HG03097 (cell line): Measurements from ENCODE around the gene CHRNA5.
"Not testable (repeated sequence)": the region's sequence is repeated elsewhere in the genome, so short reads cannot be mapped to it uniquely, and the experiment has no call there.

Source experiments
- ATAC-seq: cut with Tn5 transposase; IDR thresholded peaks from one replicate; pipeline ENCODE4 v1.9.1; 2021; ENCODE audit not compliant: unreplicated experiment, low FRiP score

Gene CHRNA5

GRCh38 chr15:78565097-78565950, at the start of gene CHRNA5:
Gene CHRNA5 (plus strand): TSS chr15:78565520. CDS start chr15:78565720, 200 bp downstream.
- ATAC-seq = no peak

GRCh38 chr15:78520035-78520434, 45.3 kb upstream of the CHRNA5 start:
- ATAC-seq = not testable (repeated sequence)

DNA sequence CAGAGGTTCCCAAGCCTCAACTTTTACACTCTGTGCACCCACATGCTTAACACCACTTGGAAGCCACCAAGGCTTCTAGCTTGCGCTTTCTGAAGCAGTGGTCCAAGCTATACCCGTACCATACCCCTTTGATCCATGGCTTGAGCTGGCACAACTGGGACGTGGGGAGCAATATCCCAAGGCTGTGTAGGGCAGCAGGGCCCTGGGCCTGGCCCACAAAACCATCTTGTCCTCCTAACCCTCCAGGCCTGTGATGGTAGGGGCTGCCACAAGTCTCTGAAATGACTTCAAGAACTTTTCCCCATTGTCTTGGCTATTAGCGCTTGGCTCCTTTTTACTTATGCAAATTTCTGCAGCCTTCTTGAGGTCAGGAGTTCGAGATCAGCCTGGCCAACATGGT, 41.1 kb upstream of the CHRNA5 start:
- no peak for ATAC-seq

GRCh38 chr15:78527325-78527724, 38.0 kb upstream of the CHRNA5 start:
- ATAC-seq = no peak

DNA sequence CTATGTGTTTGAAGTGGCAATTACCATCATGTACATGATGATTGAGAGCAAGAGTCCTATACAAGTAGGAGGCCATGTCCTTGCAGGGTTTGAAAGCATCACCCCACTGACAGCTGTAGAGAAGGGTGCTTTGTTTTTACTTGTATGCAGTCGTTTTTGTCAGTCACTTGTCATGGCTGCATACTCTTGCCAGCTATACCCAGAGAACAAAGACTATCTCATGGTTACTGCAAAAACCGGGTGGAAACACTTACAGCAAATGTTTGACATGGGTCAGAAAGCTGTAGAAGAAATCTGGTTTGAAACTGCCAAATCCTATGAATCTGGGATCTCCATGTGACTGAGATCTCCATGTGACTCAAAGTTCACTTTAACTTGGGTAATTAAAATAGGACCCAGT, 32.0 kb upstream of the CHRNA5 start:
- no peak for ATAC-seq

GRCh38 chr15:78536134-78536533, 29.2 kb upstream of the CHRNA5 start:
- ATAC-seq = no peak

DNA sequence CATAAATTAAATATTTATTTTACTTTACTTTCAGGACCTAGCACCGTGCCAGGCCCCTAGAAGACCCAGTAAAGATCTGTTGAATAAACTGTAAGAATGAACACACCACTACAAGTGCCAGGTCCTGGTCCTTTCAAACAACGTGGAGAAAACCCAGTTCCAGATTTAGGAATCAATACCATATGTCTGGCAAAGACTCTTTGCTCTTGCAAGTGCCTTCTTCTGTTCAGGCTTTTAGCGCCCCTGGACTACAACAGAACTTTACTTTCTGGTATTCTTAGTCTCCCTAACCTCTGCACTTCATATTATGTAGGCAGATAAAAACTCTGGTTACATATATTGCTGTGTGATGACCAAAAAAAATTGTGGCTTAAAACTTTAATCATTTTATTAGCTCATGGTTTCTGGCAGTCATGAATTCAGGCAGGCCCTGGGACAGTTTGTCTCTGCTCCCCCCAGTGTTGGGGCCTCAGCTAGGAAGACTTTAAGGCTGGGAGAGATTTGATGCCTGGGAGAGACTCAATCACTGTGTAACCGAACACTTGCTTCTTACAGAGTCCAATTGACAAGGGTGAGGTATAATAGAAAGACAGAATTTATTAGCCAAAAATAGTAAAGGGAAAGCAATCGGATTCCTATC, 27.9 kb upstream of the CHRNA5 start:
- no peak for ATAC-seq

DNA sequence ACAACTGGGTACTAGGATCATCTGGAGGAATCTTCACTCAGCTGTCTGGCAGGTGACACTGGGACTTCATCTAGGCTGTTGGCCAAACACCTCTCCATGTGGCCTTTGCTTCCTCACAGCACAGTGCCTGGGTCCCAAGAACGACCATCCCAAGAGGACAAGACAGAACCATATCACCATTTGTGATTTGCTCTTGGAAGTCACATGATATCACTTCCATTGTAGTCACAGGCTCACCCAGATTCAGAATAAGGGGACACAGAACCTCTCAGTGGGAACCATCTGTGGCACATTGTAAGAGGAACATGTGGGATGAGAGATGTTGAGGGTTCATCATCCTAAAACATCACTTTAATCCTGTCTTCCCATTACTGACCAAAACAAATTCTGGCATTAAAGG, 27.0 kb upstream of the CHRNA5 start:
- no peak for ATAC-seq

- ATAC-seq = peak; percentile 2
Observed at GRCh38 chr15:78539464-78540140, 25.7 kb upstream of the CHRNA5 start.

- peak; percentile 73 for ATAC-seq
Observed at GRCh38 chr15:78540141-78540870, 25.0 kb upstream of the CHRNA5 start, which contains the start of gene PSMA4. Gene PSMA4 (plus strand): TSS chr15:78540444. CDS start chr15:78541928, 1,484 bp downstream.

GRCh38 chr15:78540871-78541743, 24.2 kb upstream of the CHRNA5 start:
- ATAC-seq = no peak

DNA sequence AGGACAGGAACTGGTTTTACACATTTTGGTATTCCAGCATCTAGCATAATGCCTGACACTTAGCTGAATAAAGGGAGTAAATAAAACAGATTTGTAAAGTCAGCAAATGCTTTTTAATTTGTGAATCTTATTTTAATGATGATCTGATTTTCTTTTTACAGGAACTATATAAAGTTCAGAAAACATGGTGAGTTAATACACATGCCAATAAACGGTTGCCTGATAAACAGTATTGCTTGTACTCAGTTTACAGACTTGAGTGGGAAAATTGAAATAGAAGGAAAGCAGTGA, 23.6 kb upstream of the CHRNA5 start:
- ATAC-seq = no peak

- no peak for ATAC-seq
Observed at GRCh38 chr15:78542647-78543046, 22.7 kb upstream of the CHRNA5 start.

DNA sequence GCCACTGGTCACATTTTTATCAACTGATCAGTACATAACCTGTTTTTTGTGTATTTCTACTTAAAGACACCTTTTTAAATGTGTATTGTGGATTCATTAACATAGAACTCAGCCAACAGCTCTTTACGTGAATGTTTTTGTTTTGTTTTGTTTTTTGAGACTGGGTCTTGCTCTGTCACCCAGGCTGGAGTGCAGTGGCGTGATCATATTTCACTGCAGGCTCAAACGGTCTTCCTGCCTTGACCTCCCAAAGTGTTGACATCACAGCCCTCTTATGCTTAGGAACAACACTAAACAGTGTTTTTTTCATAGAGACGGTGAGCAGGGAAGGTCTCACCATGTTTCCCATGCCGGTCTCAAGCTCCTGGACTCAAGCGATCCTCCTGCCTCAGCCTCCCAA, 15.1 kb upstream of the CHRNA5 start:
- ATAC-seq = no peak

- ATAC-seq = no peak
Observed at GRCh38 chr15:78550815-78551214, 14.5 kb upstream of the CHRNA5 start.

DNA sequence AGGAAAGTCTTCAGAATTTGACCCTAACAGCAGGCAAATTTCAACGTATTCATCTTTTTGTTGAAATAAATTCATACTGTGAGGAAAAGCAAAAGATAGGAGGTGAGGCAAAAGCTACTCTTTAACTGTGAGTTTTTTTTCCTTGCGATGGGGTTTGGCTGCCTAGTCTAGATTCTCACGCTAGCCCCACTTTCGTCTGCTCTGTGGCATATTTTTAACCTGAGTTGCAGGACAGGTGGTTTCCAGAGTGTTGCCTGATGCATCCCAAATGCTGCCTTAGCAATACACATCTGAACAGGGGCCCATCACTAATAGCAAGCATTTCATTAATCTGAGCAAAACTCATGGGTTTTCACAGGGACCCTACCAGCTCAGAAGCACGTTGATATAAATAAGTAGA, 13.4 kb upstream of the CHRNA5 start:
- ATAC-seq = no peak

DNA sequence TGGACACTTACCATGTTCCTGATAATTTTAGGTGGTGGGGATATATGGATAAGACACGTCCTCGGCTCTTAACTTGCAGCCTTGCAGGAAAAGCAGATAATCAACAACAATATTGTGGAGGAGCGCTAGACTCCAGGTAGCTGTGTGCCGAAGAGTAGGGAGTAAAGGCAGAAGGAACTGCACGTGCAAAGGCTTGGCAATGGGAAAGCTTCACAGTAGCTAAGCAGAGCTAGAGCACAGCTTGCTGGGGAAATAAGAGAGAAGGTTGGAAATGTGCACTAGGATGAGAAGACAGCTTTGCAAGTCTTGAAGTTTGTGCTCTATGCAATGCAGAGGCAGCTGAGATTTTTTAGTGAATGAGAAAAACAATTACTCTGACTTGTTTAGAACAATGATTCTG, 12.7 kb upstream of the CHRNA5 start:
- ATAC-seq = no peak

DNA sequence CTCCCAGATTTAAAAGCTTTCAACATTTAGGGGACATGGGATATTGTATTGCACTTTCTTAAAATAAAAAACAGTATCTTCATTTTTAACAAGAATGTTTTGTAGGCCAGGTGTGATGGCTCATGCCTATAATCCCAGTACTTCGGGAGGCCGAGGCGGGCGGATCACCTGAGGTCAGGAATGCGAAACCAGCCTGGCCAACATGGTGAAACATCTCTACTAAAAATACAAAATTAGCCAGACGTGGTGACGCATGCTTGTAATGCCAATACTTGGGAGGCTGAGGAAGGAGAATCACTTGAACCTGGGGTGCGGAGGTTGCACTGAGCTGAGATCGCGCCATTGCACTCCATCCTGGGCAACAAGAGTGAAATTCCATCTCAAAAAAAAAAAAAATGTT, 5.1 kb upstream of the CHRNA5 start:
- not testable (repeated sequence) for ATAC-seq

DNA sequence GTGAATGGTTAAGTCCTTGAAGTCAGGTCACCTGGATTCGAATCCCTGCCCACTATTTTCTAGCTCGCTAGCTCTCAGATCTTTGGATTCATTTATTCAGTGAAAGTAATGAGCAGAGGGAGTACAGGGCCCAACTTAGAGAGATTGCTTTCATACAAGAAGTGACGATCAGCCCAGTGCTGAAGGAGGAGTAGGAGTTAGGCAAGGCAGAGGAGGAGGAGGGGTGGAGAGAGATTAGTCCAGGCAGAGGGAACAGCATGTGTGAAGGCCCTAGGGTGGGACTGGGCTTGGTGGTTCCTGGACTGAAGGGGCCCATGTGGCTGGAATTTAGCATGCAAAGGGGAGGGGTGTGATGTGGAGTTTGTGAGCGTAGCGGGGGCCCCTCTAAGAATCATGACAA, 3.8 kb upstream of the CHRNA5 start:
- ATAC-seq = no peak

DNA sequence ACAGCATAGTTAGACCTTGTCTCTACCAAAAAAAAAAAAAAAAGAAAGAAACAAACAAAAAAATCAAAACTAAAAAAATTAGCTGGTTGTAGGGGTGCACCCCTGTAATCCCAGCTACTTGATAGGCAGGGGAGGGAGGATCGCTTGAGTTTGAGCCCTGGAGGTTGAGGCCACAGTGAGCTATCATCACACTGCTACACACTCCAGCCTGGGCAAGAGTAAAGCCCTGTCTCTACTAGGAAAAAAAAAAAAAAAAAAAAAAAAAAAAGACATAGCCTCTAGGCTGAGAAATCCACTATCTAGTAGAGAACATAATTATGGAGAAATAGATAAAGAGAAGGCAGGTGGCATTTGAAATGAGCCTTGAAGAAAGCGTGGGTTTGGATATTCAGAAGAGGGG, 2.2 kb upstream of the CHRNA5 start:
- ATAC-seq = no peak
